NCI-H2196 treated with DMSO at 0.1 percent for 48 hours (cell line): ENCODE data around the gene COPS6.
A peak's percentile ranks its signal among the peaks of the same experiment; 100 is the strongest.

ENCODE experiments used
- DNase-seq: peaks from one replicate; lab custom pipeline; 2025; ENCODE audit not compliant: unreplicated experiment; lab: John Stamatoyannopoulos, UW

COPS6 gene

GRCh38 chr7:100126239-100126930 lies 37.6 kb downstream of the COPS6 start:
- DNase-seq: no peak

GRCh38 chr7:100126931-100127865 lies 38.4 kb downstream of the COPS6 start, which contains the start of gene MBLAC1:
Gene MBLAC1 (plus strand): TSS chr7:100126967. CDS start chr7:100127396, 429 bp downstream.
- peak; percentile 83 for DNase-seq

GRCh38 chr7:100127866-100128636 lies 39.3 kb downstream of the COPS6 start:
- DNase-seq: no peak

- no peak for DNase-seq
Measured at GRCh38 chr7:100128637-100128963, 39.8 kb downstream of the COPS6 start.

GRCh38 chr7:100130220-100130607 lies 41.4 kb downstream of the COPS6 start:
- peak; percentile 45 for DNase-seq

- DNase-seq: peak; percentile 72
Measured at GRCh38 chr7:100130608-100131453, 42.1 kb downstream of the COPS6 start.

- no peak for DNase-seq
Measured at GRCh38 chr7:100132126-100132525, 43.4 kb downstream of the COPS6 start.

- peak; percentile 41 for DNase-seq
Measured at GRCh38 chr7:100132697-100133151, 44.0 kb downstream of the COPS6 start.

GRCh38 chr7:100137851-100138760 lies 49.3 kb downstream of the COPS6 start:
- DNase-seq: peak; percentile 61

- DNase-seq: no peak
Measured at GRCh38 chr7:100141555-100141949, 52.8 kb downstream of the COPS6 start.
